Calu3 (cell line): Measurements from ENCODE around the gene TMEM63C. TPM values are rescaled to one million over a fixed set of nuclear protein-coding genes. Genes with fewer than 3 reads are reported as not detected.

Experiments
- BruUV-seq: library from RNA; stranded (reverse); fragments of 400-500 nt; replicated peaks from 2 replicates; lab custom pipeline; 2021; lab: Mats Ljungman, UMichigan
- CTCF ChIA-PET: fragments of 300-600 bp; sonication (Branson Sonifier 250); formaldehyde crosslinking; loops from one replicate; lab custom pipeline; 2022; ENCODE audit warnings: antibody characterized with exemption; lab: Charles Lee
- DNase-seq: peaks from one replicate; pipeline ENCODE4 v3.0.0; 2022
- H3K27ac Mint-ChIP-seq: one replicate; pipeline ENCODE4 v1.8.0; 2022; ENCODE audit warnings: mixed read lengths; ENCODE audit not compliant: unreplicated experiment
- H3K27me3 Mint-ChIP-seq: one replicate; pipeline ENCODE4 v1.8.0; 2022; ENCODE audit warnings: mixed read lengths; ENCODE audit not compliant: unreplicated experiment
- H3K36me3 Mint-ChIP-seq: one replicate; pipeline ENCODE4 v1.8.0; 2022; ENCODE audit warnings: mild to moderate bottlenecking, moderate library complexity, mixed read lengths; ENCODE audit not compliant: insufficient read depth, unreplicated experiment
- H3K4me1 Mint-ChIP-seq: one replicate; pipeline ENCODE4 v1.8.0; 2022; ENCODE audit warnings: mild to moderate bottlenecking, low read depth, mixed read lengths; ENCODE audit not compliant: unreplicated experiment
- H3K4me3 Mint-ChIP-seq: one replicate; pipeline ENCODE4 v1.8.0; 2022; ENCODE audit warnings: mild to moderate bottlenecking, low read depth, moderate library complexity, mixed read lengths; ENCODE audit not compliant: unreplicated experiment
- H3K9me3 Mint-ChIP-seq: one replicate; pipeline ENCODE4 v1.8.0; 2022; ENCODE audit warnings: low read depth, mixed read lengths; ENCODE audit not compliant: unreplicated experiment
- intact Hi-C: fragments of 100-400 bp; cut with micrococcal nuclease; formaldehyde crosslinking; loops from one replicate; pipeline ENCODE4 v1.10.0; 2022; ENCODE audit not compliant: unreplicated experiment
- total RNA-seq: library from RNA; stranded (reverse); gene quantifications from 2 replicates; pipeline ENCODE4 v1.2.3, GENCODE V29; 2022
- TF ChIP-seq, protein P1 (sequence below): fragments of 200-600 bp; IDR thresholded peaks from one replicate; pipeline ENCODE4 v1.8.0; 2022; ENCODE audit warnings: antibody characterized with exemption; ENCODE audit not compliant: unreplicated experiment

TMEM63C gene
- total RNA-seq, 1 experiment from 2014 or later, result 1.1 TPM

DNA sequence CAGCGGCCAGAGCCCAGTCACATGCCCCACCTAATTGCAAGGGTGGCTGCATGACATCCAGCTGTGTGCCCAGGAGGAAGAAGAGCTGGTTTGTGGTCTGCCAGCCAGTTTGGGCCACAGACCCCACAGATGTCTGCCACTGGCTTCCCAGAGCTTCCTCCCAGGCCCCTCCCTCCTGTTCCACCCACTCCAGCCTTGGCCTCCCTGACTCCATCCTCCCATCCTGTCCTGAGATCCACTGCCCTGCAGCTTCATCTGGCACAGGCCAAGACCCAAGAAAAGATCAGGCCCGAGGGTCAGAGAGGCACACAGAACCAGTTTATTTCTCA, 83.6 kb downstream of the TMEM63C start:
- Mint-ChIP-seq H3K4me1 (no peaks in the 10 kb centered on the region), H3K27me3 (peaks cover 73% of the 10 kb centered on the region), H3K27ac (no peak overlapping the region), H3K36me3 (no peaks in the 10 kb centered on the region), H3K9me3 (no peaks in the 10 kb centered on the region), H3K4me3 (no peak overlapping the region)
- intact Hi-C loops, result no loop called here
- no TSS peak for BruUV-seq
- TF ChIP-seq, protein P1, sequence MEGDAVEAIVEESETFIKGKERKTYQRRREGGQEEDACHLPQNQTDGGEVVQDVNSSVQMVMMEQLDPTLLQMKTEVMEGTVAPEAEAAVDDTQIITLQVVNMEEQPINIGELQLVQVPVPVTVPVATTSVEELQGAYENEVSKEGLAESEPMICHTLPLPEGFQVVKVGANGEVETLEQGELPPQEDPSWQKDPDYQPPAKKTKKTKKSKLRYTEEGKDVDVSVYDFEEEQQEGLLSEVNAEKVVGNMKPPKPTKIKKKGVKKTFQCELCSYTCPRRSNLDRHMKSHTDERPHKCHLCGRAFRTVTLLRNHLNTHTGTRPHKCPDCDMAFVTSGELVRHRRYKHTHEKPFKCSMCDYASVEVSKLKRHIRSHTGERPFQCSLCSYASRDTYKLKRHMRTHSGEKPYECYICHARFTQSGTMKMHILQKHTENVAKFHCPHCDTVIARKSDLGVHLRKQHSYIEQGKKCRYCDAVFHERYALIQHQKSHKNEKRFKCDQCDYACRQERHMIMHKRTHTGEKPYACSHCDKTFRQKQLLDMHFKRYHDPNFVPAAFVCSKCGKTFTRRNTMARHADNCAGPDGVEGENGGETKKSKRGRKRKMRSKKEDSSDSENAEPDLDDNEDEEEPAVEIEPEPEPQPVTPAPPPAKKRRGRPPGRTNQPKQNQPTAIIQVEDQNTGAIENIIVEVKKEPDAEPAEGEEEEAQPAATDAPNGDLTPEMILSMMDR, result no peak
- CTCF ChIA-PET, result no interaction called here
- no peak for DNase-seq

DNA sequence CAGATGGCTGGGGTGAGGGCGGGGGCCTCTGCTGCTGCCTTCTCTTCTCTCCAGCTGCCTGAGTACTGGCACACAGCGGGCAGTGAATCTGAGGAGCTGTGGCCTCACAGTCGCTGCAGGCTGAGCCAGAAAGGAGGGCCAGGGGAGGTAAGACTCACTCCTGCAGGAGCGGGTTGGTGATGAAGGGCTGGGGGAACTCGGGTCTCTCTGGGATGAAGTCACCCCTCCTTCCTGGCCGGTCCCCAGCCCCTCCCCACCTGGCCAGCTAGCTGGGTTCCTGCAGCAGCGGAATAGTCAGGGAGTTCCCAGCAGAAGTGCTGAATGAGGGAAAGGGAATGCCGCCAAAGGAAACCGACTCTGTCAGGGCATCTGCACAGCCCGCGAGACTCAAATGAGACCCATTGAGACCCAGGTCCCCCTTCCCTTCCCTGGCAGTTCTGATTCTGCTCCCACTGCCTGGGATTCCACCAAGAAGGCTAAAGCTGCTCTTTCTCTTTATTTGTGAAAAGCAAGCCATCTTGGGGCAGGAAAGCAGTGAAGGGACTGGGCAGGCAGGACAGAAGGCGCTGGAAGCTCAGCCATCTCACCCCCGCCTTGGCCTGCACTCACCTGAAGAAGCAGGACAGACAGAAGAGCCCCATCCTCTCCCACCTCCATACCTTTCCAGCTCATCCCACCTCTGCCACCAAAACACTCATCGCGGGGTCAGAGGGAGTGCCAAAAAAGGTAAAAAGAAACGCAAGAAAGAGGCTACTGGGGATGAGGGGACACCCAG, 84.2 kb downstream of the TMEM63C start:
- TF ChIP-seq, protein P1, result no peak
- DNase-seq, result no peak
- Mint-ChIP-seq H3K4me3 (no peak overlapping the region), H3K27me3 (peaks cover 72% of the 10 kb centered on the region), H3K4me1 (no peaks in the 10 kb centered on the region), H3K9me3 (no peaks in the 10 kb centered on the region), H3K27ac (no peak overlapping the region), H3K36me3 (no peaks in the 10 kb centered on the region)
- no TSS peak for BruUV-seq
- intact Hi-C loops, result no loop called here
- CTCF ChIA-PET, result no interaction called here

DNA sequence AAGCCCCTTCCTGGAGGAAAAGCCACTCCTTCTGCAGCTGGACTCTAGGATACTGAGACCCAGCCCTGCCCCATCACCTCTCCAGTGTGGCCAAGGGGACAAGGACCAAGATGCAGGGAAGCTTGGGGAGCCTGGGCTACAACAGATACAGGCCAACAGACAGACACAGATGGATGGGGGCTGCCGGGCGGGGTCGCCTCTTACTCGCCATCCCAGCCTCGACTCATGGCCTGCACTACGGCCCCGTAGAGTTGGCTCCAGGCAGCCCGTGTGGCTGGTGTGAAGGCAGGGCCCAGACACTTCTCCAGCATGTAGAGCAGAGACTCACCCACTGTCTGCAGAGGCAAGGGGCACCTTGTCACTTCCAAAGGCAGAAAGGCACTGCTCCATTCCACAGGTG, 84.7 kb downstream of the TMEM63C start:
- TF ChIP-seq, protein P1, result no peak
- no peaks in the 10 kb centered on the region for H3K9me3 Mint-ChIP-seq
- DNase-seq, result no peak
- no TSS peak for BruUV-seq
- CTCF ChIA-PET, result interaction anchor here (0.5 kb wide), 1 partner anchor 23 kb away, joined by 3 read pairs; no protein-coding TSS in a partner anchor
- H3K27me3 Mint-ChIP-seq, result peaks cover 68% of the 10 kb centered on the region
- intact Hi-C loops, result no loop called here
- H3K4me1 Mint-ChIP-seq, result no peaks in the 10 kb centered on the region
- no peaks in the 10 kb centered on the region for H3K36me3 Mint-ChIP-seq
- no peak overlapping the region for H3K4me3 Mint-ChIP-seq
- H3K27ac Mint-ChIP-seq, result no peak overlapping the region

DNA sequence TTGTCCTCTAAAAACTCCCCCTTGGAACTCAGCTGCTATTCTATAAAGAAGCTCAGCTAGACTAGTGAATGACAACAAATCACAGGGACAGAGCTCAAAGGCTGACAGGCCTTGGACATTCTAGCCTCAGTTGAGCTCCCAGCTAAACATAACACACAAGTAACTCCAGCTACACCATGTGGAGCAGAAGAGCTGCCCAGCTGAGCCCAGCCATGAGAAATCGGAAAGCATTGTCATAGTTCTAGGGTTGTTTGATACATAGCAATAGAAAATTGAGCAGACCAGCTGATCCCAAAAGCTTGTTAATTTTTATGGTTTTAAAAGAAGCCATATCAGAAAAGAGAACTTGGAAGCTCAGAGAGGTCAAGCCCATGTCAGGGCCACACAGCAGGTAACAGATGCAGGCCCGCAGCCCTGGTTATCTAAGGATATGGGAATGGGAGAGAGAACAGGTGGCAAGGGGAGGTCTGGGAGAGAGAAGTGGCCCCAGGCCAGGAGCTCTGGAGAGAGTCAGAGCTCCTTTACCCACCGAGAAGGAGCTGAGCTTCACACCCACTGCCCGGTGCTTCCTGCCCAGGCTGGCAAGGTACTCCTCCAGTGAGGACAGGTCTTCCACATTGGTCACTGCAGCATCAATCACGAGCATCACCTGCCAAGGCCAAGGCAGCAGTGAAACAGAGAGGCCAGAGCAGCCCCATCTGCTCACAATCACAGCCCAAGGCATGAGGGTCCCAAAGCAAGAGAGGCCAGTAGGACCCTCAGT, 86.5 kb downstream of the TMEM63C start:
- BruUV-seq, result no TSS peak
- Mint-ChIP-seq H3K4me1 (no peaks in the 10 kb centered on the region), H3K9me3 (no peaks in the 10 kb centered on the region), H3K27me3 (peaks cover 65% of the 10 kb centered on the region), H3K36me3 (no peaks in the 10 kb centered on the region), H3K27ac (no peak overlapping the region), H3K4me3 (no peak overlapping the region)
- intact Hi-C loops, result no loop called here
- DNase-seq, result no peak
- CTCF ChIA-PET, result no interaction called here
- TF ChIP-seq, protein P1, result no peak
